ENCODE results near the gene RAD52. TPM values are rescaled to one million over a fixed set of nuclear protein-coding genes. Genes with fewer than 3 reads are reported as not detected.

Gene RAD52
- 11.6 and 18.4 TPM in 2 replicates for total RNA-seq

DNA sequence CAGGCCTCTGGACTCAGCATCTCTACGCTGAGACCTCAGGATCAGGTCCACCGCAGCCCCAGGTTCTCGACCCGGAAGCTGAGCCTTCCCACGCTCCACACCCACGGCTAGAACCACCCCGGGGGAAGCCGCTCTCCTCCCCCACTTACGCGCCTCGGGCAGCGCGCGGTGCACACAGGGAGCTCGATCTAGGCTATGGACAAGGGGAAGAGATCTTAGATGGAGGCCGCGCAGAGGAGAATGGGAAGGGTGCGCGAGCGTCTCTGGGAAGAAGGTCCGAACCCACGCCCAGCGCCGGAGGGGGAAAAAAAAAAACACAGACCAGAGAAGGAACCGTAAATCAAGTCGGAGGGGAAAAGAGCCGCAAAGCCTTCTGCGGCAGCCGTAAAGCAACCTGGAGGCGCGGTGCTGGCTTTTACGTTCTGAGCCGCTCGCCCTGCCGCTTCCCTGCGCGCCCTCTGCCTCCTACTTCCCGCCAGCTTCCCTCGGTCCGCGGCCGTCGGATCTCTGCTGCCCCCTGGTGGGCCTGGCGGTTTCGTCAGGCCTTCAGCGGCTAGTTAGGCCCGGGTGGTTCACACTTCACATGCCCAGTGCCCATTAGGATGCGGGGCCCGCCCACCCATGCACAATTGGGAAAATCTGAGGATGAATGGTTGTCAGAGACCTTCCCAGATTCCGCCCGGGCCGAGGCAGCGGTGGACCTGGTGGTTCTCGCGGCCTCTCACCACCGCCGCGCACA is at the start of gene RAD52:
Gene RAD52 (minus strand): TSS at position 242 of the 739 bp plus-strand sequence. CDS start 16,636 bp downstream, outside the sequence.
- DNase-seq (ENCODE audit: low read depth): peak; percentile 96

DNA sequence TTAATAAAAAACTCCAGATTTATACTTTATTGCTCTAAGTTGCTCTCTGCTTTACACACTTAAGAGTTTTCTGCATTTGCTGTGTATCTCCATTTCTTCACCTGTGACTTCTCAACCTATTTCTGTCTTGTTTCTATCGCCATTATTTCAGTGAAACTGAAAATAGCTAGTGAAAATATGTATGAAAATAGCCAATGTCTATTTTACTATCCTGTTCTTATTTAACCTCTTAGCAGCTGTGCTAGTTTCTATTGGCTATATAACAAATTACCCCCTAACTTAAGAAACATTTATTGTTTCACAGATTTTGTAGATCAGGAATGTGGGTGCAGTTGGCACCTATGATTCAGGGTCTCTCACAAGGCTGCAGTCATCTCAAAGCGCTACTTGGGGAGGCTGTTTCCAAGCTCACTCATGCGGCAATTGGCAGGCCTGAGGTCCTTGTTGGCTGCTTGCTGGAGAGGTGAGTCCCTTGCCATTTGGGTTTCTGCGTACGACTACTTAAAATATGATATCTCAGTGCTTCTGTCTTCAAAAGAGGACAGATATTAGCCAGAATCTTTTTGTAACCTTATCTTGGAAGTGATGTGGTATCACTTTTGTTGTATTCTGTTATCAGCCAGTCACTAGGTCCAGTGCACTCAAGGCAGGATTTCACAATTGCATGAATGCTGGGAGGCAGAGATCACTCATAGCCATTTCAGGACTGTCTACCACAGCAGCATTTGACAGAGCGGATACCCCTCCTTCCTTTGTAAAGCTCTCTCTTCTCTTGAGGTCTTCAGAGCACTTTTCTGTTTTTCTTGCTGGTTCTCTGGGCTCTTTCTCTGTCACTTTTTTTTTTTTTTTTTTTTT is 48.8 kb upstream of the RAD52 start:
- peak; percentile 52 for DNase-seq (ENCODE audit: low read depth)

DNA sequence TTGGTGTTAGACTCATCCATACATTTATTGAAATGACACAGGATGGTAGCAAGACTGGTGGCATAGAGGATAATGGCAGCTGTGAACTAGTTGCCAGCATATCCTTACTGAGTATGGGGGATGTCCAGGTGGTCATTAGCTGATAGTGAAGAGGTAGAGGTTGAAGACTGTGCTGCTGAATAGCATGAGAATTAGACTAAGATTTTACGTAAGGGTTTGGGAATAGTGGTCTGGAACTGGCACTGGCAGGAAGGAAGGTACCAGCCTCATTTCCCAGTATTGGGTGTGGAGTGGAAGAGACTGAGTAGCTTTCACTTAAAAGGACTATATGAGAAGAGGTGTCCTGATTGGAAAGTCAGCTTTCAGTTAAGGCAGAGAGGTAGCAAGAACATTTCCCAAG is 48.0 kb upstream of the RAD52 start:
- DNase-seq (ENCODE audit: low read depth): no peak

DNA sequence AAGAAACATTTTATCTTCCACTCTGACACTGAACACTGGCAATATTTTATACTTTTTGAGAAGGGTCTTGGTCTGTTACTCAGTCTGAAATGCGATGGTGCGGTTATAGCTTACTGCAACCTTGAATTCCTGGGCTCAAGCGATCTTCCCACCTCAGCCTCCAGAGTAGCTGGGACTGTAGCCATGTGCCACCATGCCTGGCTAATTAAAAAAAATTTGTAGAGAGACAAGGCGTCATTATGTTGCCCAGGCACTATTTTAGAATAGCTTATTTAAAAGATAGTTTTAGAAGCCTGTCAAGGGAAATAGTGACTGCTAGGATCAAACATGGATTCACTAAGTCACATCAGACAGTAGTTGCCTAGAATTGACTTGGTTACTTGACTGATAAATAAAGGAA is 47.4 kb upstream of the RAD52 start:
- DNase-seq (ENCODE audit: low read depth): no peak

DNA sequence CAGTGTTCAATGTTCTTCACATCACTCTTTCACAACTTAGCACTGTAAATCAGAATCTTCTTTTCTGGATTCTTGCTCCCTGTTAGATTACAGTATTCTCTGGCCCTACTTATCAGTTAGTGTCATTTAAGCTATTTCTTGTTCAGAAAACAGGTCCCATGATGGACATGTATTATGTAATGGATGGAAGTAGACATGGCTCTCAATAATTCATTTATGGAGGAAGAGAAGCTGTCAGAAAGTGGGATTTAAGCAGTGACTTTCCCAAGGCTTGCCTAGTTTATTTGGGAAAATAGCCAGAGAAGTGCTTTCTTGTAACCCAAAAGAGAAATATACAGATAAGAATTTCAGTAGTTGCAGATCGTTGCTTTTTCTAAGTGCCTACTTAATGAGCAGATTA is 43.2 kb upstream of the RAD52 start:
- no peak for DNase-seq (ENCODE audit: low read depth)

DNA sequence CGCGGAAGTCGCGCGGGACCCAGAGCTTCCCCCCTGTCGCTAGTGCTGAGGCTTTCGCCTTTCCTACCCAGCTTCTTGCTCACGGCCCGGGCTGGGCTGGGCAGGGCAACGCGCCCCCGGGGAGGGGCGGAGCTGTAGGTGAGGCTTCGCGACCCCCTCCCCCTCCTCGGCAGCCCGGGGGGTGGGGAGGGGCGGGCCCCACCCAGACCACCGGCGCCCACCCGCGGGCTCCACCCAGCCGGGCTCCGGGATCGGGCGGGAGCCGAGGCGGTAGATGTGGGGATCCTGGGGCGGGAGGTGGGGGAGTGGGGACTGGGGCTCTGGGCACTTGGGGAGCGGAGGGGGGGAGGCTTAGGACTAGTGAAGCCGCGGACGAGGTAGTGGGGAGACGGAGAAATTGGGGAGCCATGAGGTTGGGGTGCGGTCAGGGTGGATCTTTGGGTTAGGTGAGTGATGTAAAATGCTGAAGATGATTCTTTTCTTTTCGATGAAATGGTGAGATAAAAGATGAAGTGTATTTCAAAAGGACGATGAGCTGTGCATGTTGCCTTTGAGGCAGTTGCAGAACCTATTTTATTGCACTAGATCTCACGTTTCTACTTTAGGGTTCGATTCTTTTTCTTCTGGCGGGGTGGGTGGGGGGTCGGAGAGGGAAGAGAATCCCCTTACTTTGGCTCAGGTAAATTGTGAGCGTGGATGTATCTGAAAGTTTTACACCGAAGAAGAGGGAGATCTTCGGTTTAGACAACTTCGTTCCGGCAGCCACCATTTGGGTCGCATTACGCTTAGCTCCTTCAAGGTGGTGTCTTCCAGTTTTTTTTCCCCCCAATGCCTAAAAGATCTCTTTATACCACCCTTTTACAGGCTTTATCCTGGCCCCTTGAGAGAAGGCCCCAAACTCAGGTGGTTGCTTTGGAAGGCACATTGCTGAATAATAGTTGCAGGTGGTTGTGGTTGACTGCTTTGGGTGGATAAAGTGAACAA is 42.1 kb upstream of the RAD52 start:
- DNase-seq (ENCODE audit: low read depth): no peak

DNA sequence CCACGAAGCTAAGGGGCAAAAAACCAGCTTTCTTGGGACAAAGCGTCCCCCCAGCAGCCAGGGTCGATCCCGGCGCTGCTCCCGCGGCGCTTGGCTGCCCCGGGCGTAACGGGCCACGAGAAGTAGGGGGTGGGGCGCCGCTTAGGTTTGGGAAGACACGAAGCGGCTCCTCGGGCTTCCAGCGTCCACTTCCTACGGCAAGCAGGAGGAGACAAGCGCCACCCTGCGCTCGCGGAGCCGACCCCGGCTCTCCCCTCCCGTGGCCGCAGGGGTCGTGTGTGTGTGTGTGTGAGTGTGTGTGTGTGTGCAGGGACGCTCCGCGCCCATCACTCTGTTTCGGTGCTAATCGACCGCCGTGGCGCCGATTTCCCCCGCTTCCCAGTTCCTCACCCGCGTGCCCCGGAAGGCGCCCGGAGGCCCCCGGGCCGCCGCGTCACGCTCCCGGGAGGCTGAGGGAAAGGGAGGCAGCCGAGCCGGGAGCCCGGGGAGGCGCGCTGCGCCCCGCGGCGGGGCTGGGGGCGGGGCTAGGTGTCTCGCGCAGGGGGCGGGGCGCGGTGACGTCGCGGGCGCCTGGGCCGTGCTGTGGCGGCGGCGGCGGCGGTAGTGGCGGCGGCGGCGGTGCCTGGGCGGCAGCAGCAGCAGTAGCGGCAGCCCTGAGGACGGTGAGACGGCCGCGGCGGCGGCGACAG is 41.3 kb upstream of the RAD52 start, which contains the start of gene ERC1:
Gene ERC1 (plus strand): TSS at position 563 of the 689 bp plus-strand sequence. CDS start 36,681 bp downstream, outside the sequence.
- peak; percentile 68 for DNase-seq (ENCODE audit: low read depth)

DNA sequence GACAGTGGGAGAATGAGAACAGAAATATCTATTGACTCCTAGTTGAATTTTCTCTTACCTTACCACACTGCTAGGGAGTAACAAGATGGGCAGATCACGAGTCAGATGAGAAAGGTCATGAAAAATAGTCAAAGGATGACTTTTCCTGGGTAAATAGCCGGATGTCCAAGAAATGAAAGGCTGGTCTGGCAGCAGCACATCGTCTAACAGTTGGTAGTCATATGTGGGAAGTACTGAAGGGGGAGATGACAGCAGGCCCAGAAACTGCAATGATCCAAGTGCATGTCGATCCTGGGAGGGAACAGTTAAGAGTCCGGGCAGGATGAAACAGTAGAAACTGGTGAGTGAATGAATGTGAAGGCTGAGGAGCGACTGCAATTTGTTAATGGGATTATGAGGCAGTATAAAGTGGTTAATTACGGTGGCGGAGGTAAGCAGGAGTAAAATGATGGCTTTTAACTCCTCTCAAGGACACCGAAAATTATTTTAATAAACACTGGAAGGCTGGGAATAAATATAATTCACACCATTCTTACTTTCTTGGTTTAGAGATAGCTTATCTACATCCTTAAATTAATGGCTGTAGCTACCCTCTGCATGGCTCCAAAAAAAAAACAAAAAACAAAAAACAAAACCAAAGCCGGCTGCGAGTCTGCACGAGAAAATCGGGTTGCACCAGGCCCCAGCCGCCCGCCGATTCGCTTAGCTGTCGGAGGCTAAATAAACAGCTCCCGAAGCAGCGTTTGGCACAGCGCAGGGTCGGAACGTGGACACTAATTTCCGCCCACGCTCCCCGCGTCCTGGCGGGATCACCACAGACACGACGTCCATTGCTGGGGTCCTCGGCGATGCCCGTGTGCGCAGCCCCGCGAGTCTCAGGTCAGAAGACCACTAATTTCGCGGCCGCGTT is 40.5 kb upstream of the RAD52 start:
- DNase-seq (ENCODE audit: low read depth): peak; percentile 67

DNA sequence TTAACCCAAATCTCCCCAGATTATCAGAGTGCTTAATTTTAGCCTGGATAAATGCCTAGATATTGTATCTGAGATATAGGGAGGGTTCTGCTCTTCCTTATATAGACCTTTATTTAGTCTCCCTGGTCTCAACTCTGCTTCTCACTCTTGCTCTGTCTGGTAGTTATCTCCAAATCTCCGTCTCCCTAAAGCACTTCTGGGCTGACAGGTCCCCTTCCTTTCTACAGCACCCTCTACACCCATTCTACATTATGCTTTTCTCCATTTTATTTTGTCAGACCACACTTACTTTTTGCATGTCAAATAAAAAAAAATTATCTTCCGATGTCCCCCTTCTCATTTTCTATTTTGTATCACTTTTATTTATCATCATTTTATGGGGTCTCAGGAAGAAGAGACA is 39.6 kb upstream of the RAD52 start:
- no peak for DNase-seq (ENCODE audit: low read depth)

DNA sequence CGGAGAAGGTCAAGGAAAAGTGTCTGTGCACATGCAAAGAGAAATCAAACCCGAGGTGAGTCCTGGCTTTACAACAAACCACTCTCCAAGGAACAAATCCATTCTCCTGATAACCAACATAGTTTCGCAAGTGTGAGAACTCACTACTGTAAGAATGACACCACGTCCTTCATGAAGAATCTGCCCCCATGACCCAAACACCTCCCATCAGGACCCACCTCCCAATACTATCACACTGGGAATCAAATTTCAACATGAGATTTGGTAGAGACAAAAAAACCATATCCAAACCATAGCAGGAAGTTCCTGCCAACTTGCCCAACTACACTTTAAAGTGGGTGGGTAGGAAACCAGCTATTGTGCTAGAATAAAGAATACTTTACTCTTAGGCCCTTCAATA is 39.2 kb upstream of the RAD52 start:
- DNase-seq (ENCODE audit: low read depth): no peak

DNA sequence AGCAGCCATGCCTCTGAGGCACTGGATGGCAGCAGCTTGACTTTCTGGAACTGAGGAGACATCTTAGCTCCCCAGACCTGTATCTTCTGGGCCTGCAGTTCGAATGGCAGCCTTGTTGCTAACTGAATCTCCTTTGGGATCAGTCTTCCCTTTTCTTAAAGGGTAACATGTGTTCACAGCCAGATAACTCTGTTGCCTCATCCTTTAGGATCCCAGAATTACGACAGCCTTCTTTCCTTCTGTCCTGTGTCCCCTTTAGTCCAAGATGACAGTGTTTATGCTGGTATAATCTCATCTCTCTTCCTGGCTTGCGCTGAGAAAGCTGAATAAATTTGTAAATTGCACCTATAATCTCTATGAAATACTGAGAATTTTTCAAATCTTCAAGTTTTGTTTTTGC is 32.5 kb upstream of the RAD52 start:
- DNase-seq (ENCODE audit: low read depth): no peak

DNA sequence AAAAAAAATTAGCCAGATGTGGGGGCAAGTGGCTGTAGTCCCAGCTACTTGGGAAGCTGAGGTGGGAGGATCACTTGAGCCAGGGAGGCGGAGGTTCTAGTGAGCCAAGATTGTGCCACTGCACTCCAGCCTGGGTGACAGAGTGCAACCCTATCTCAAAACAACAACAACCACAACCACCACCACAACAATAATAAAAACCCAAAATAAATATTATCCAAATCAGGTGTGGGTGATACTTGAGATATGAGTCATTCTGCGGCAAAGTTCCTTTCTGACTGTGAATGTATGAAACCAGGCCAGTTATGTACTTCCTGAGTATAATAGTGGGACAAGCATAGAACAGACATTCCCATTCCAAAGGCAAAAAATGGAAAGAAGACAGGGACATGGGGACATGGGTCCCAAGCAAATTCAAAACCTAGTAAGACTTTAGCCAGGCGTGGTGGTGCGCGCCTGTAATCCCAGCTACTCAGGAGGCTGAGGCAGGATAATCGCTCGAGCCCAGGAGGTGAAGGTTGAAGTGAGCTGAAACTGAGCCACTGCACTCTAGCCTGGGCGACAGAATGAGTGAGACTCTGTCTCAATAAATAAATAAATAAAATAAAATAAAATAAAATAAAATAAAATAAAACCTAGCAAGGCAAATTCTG is 31.8 kb upstream of the RAD52 start:
- DNase-seq (ENCODE audit: low read depth): peak; percentile 39

DNA sequence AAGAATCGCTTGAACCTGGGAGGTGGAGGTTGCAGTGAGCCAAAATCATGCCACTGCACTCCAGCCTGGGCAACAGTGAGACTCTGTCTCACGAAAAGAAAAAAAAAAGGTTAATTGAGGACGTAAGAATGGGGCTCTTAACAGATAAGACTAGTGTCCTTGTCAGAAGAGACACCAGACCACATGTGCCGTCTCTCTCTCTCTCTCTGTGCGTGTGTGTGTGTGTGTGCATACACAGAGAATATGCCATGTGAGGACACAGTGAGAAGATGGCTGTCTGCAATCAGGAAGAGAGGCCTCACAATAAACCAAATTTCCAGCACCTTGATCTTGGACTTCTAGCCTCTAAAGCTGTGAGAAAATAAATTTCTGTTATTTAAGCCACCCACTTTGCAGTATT is 29.9 kb upstream of the RAD52 start:
- no peak for DNase-seq (ENCODE audit: low read depth)

DNA sequence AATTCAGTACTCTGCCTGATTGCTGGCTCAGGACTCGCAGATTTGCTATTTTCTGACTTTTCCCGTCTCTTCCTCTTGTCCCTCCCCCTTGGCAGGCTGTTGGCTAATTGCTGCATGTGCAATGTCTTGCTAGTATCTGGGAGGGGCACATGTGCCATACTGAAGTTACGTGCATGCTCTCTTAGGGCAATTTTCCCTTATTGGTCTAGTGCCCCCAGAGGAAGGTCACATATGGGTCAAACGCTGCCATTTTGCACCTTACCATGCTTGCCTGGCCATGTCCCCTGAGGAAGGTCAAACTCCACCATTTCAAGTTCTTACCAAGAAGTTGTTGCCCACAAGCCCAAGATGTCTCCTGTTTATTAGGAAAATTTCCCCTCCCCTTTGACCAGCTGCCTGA is 27.7 kb upstream of the RAD52 start:
- DNase-seq (ENCODE audit: low read depth): no peak

DNA sequence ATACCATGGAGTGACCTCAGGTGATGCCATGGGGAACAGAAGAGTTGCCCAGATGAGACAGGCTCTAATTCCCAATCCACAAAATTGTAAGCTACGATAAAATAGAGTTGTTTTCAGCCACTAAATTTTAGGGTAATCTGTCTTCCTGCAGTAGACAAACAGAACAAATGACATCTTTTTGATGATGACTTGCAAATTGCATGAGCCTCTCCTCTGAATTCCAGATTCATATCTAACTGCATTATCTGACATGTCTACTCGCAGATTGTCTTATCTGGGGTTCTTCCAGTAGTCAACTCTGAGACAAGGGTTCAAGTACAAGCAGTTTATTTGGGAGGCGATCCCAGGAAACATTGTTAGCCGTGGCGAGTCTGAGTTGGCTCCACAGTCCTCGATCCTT is 27.1 kb upstream of the RAD52 start:
- DNase-seq (ENCODE audit: low read depth): no peak

DNA sequence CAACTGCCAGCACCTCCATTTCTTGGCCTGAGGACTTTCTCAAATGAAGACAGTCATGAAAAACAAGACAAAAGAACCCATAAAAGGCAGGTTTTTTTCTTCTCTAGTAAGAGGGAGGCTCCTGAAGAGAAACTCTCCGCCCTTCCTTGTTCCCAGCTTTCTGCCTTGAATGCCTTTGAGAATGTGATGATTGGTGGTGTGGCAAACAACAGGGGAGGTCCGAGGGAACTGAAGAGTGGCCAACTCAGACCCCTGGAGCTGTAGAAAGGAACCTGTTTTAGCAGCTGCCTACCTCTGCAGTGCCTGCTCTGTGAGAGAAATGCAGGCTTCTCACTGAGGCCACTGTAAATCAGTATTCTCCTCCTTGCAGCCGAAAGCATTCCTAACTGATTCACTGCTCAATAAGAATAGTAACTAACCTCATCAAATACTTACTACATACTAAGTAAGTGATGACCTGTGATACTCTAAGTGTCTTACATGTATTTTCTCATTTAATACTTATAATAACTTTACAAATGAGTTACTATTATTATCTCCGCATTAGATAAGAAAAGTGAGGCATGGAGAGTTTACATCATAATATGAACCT is 24.9 kb upstream of the RAD52 start:
- DNase-seq (ENCODE audit: low read depth): no peak

DNA sequence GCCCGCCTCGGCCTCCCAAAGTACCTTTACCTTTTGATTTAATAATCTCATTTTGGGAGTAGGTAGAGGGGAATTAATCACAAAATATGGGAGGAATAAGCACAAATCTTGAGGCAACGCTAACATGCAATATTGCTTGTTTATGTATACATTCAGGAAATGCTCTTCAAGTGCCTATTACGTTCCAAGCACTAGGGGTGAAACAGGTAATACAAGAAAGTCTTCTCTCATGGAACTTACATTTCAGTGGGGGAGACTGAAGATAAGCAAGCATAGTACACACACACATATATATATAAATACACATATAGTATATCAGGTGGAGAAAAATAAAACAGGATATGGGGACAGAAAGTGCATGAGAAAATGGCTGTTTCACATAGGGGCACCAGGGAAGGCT is 22.5 kb upstream of the RAD52 start:
- no peak for DNase-seq (ENCODE audit: low read depth)

DNA sequence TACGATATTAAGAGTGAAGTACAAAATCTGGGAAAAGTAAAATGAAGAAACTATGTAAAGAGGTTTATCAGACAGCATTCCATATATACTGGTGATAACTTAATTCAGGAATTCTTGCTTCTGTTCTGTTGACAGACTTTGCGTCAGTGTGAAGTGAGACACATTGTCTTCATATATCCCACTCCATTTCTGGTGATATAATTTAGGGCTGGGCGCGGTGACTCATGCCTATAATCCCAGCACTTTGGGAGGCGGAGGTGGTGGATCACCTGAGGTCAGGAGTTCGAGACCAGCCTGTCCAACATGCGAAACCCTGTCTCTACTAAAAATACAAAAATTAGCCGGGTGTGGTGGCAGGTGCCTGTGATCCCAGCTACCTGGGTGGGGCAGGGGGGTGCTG is 20.3 kb upstream of the RAD52 start:
- DNase-seq (ENCODE audit: low read depth): no peak

DNA sequence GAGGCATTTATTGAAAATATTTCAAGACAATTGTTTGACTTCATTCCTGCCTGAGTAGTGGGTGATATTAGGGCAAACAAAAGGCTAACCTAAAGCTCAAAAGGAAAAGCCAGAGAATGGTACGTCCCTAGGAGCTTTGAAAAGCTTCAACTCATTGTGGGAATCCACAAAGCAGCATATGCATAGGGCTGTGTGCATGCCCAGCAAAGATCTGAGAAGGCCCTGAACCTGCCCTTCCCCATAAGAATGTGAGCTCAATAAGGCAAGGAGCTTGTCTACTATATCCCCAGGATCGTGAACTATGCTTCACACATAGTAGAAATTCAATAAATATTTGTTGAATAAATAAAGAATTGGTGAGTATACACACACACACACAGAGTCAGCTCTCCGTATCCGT is 19.1 kb upstream of the RAD52 start:
- no peak for DNase-seq (ENCODE audit: low read depth)
